Measurements from ENCODE around the gene NAP1L4. TPM values are rescaled to one million over a fixed set of nuclear protein-coding genes. Genes with fewer than 3 reads are reported as not detected.

The NAP1L4 gene
- total RNA-seq, 1 experiment from 2014 or later: 274 TPM

- peaks cover 40% of the 10 kb centered on the region for H3K4me1 ChIP-seq (ENCODE audit: control insufficient read depth, insufficient read depth, low read length)
- DNase-seq (ENCODE audit: low read depth, low spot score) (no peak), ATAC-seq (no peak)
- H3K4me3 ChIP-seq (ENCODE audit: low read depth in 2 of 2, low read length in 2 of 2): no peak overlapping the region
- in situ Hi-C loops (cut with HindIII; ENCODE audit: low pct_unique_long_range_greater_than_20kb, low sequenced_read_pairs) (no loop called here), intact Hi-C loops (cut with micrococcal nuclease; ENCODE audit: unreplicated experiment) (loop anchor here (10.0 kb wide), 2 partner anchors 161 to 291 kb away; no protein-coding TSS in a partner anchor)
- CTCF ChIA-PET: interaction anchor here (0.8 to 2.0 kb wide), 2 partner anchors 42 to 87 kb away, joined by 3 to 6 read pairs; no protein-coding TSS in a partner anchor
- H3K27me3 ChIP-seq (ENCODE audit: control insufficient read depth, insufficient read depth, low read length): no peaks in the 10 kb centered on the region
- BruUV-seq (replicated peaks): no TSS peak
- no peaks in the 10 kb centered on the region for H3K36me3 ChIP-seq (ENCODE audit: control insufficient read depth, insufficient read depth, low read length)
- H3K9me3 ChIP-seq (ENCODE audit: control insufficient read depth, insufficient read depth, low read depth, low read length): peaks cover 6% of the 10 kb centered on the region; the same call in 1 of the 2 replicates
- POLR2A ChIA-PET: interaction anchor here (0.6 to 0.7 kb wide), 3 partner anchors 14 to 444 kb away, joined by 3 read pairs; no protein-coding TSS in a partner anchor
- no peak overlapping the region for H3K27ac ChIP-seq (ENCODE audit: low read length)
- no peak for TF ChIP-seq TCF7L2 (IDR thresholded peaks at IDR 0.05; ENCODE audit: low read depth, low read length)
- TF ChIP-seq POLR2AphosphoS5 (IDR thresholded peaks at IDR 0.05; ENCODE audit: low read depth, low read length): no peak
- TF ChIP-seq SIN3A (IDR thresholded peaks at IDR 0.05; ENCODE audit: borderline replicate concordance, insufficient read depth, low read depth, low read length): no peak
- no peak for TF ChIP-seq CTCF (IDR thresholded peaks at IDR 0.05)
Measured at GRCh38 chr11:2934021-2934550, 58.0 kb downstream of the NAP1L4 start.

GRCh38 chr11:2933375-2934020 lies 58.6 kb downstream of the NAP1L4 start:
- Histone ChIP-seq H3K4me1 (ENCODE audit: control insufficient read depth, insufficient read depth, low read length) (peaks cover 40% of the 10 kb centered on the region), H3K9me3 (ENCODE audit: control insufficient read depth, insufficient read depth, low read depth, low read length) (no peaks in the 10 kb centered on the region), H3K27ac (ENCODE audit: low read length) (peak overlapping the region; percentile 41), H3K27me3 (ENCODE audit: control insufficient read depth, insufficient read depth, low read length) (no peaks in the 10 kb centered on the region), H3K4me3 (ENCODE audit: low read depth in 2 of 2, low read length in 2 of 2) (peak overlapping the region in 1 of 2 experiments; percentile 37; a peak in 2 of 4 replicates), H3K36me3 (ENCODE audit: control insufficient read depth, insufficient read depth, low read length) (no peaks in the 10 kb centered on the region; the same call in 1 of the 2 replicates)
- peak; percentile 84 for DNase-seq (ENCODE audit: low read depth, low spot score)
- peak; percentile 80; the same call in 1 of the 2 replicates for TF ChIP-seq SIN3A (IDR thresholded peaks at IDR 0.05; ENCODE audit: borderline replicate concordance, insufficient read depth, low read depth, low read length)
- TF ChIP-seq POLR2AphosphoS5 (IDR thresholded peaks at IDR 0.05; ENCODE audit: low read depth, low read length): peak; percentile 43; the same call in 1 of the 2 replicates
- no peak for TF ChIP-seq CTCF (IDR thresholded peaks at IDR 0.05)
- TF ChIP-seq REST (IDR thresholded peaks at IDR 0.05; ENCODE audit: insufficient read depth in 1 of 2, low read depth in 2 of 2, low read length in 1 of 2): peak in 1 of 2 experiments; percentile 58; a peak in 1 of 4 replicates
- no peak for TF ChIP-seq TCF7L2 (IDR thresholded peaks at IDR 0.05; ENCODE audit: low read depth, low read length)
- ChIA-PET CTCF (interaction anchor here (0.8 to 2.0 kb wide), 2 partner anchors 41 to 88 kb away, joined by 3 to 6 read pairs; no protein-coding TSS in a partner anchor), POLR2A (interaction anchor here (0.6 to 0.7 kb wide), 3 partner anchors 13 to 443 kb away, joined by 3 read pairs; no protein-coding TSS in a partner anchor)
- BruUV-seq (replicated peaks): no TSS peak
- ATAC-seq: peak; percentile 57
- in situ Hi-C loops (cut with HindIII; ENCODE audit: low pct_unique_long_range_greater_than_20kb, low sequenced_read_pairs) (no loop called here), intact Hi-C loops (cut with micrococcal nuclease; ENCODE audit: unreplicated experiment) (loop anchor here (10.0 kb wide), 2 partner anchors 161 to 291 kb away; no protein-coding TSS in a partner anchor)

Data from Panc1 (cell line).